ENCODE results near the gene SH2D6. TPM values are rescaled to one million over a fixed set of nuclear protein-coding genes. Genes with fewer than 3 reads are reported as not detected.

SH2D6 gene
- total and polyA plus RNA-seq, 4 donors = 1.0 to 2.1 (median 1.2) TPM; not detected in 1

DNA sequence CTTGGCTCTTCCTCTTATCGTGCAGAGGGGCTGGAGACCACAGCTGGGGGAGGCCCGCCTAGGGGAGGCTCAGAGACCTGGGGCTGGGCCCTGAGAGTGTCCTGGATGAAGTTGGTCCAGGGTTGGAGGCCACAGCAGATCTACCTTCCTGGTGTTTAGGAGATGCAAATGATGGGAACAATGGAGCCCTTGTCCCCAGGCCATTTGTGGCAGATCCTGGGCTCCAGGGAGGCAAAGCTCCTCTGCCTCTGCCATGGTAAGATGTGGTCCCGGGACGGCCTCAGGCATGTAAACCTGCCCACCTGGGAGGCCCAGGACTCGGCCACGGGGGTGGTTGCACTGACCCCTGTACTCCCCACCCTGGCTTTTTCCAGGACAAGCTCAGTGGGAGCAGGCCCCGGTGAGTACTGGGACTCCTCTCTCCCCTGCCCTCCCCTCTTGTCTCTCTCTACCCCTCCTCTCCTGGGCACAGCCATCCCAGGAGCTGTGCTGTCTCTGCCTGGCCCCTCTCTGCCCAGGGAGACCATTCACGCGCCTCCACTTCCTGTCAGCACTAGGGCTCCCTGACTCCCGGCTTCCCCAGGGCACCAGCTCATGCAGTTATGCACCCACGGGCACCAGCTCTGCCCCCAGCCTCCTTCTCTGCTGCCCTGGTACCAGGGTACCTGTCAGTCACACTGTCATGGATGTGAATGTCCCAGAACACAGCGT is 10.9 kb downstream of the SH2D6 start:
- Histone ChIP-seq H3K4me3 (ENCODE audit: low read depth, low read length) (no peak overlapping the region), H3K27me3 (ENCODE audit: control insufficient read depth, insufficient read depth, low read length) (no peaks in the 10 kb centered on the region), H3K36me3 (ENCODE audit: control insufficient read depth, insufficient read depth, low read length) (no peaks in the 10 kb centered on the region), H3K27ac (ENCODE audit: low read depth, low read length) (peak overlapping the region; percentile 93), H3K4me1 (ENCODE audit: control insufficient read depth, insufficient read depth, low read length) (peaks cover 55% of the 10 kb centered on the region), H3K9me3 (ENCODE audit: control insufficient read depth, insufficient read depth, low read length) (no peaks in the 10 kb centered on the region)
- DNase-seq (ENCODE audit: low read depth in 4 of 6, low spot score in 6 of 6) = no peak
- 58% methylated on average over 12 of the region's 12 CpGs for WGBS (ENCODE audit: insufficient coverage)

DNA sequence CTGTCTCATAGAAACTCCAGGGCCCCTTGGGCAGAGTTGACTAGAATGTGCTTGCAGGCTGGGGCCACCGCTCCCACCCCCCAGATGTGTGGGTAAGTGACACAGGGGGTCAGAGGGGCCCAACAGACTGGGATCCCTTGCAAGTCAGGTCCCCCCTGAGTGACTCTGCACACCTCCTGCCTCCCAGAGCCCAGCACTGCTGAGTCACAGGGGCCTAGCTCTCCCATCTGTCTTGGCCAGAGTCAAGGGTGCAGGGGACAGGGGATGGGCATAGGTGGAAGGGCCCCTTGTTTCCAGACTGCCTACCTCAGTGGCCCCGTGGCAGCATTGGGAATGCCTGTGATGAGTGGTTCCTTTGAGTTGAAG is 11.4 kb downstream of the SH2D6 start:
- 66% methylated on average over 2 of the region's 2 CpGs for WGBS (ENCODE audit: insufficient coverage)
- H3K4me1 ChIP-seq (ENCODE audit: control insufficient read depth, insufficient read depth, low read length) = peaks cover 60% of the 10 kb centered on the region

DNA sequence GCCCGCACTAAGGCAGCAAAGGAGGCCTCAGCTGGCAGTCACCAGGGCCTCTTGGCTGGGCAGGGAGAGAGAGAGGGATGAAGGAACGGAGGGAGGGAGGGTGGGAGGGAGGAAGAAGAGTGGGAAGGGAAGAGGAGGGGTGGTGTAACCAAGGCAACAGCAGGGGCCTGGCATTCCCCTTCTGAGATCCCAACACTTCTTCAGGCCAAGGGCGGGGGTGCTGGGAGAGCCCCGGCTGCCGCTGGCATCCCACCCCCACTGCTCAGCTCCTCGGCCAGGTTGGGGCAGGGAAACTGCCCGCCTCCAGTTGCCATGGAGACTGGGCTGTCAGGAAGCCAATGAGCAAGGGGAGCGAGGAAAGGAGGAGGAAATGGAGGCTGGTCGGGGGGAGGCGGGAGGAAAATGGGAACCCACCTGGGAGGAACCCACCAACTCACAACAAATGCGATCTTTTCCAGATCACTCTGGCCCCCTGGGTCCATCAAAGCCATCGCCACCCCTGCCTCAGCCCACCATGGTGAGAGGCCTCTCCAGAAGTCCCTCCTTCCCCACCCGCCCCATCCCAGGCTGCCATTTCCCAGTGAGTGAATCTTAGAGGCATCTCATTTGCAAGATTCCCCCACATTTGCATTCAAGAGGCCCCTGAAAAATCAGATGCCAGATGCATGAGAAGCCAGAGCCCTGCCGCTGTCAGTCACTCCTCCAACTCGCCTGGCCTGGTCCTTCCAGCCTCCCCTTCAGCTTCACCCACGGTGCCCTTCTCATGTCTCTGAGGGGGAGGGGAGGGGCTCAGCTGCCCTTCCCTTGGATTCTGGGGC is 12.4 kb downstream of the SH2D6 start:
- H3K27ac ChIP-seq (ENCODE audit: low read depth, low read length) = peak overlapping the region; percentile 93
- no peaks in the 10 kb centered on the region for H3K27me3 ChIP-seq (ENCODE audit: control insufficient read depth, insufficient read depth, low read length)
- 14% methylated on average over 6 of the region's 16 CpGs for WGBS (ENCODE audit: insufficient coverage)
- no peaks in the 10 kb centered on the region for H3K36me3 ChIP-seq (ENCODE audit: control insufficient read depth, insufficient read depth, low read length)
- no peak overlapping the region for H3K4me3 ChIP-seq (ENCODE audit: low read depth, low read length)
- peaks cover 68% of the 10 kb centered on the region for H3K4me1 ChIP-seq (ENCODE audit: control insufficient read depth, insufficient read depth, low read length)
- peak; percentile 88 to 99 (median 96) for DNase-seq (ENCODE audit: low read depth in 4 of 6, low spot score in 6 of 6)
- no peaks in the 10 kb centered on the region for H3K9me3 ChIP-seq (ENCODE audit: control insufficient read depth, insufficient read depth, low read length)

More for the DNA sequence above, 11.4 kb downstream of the SH2D6 start:
- Histone ChIP-seq H3K9me3 (ENCODE audit: control insufficient read depth, insufficient read depth, low read length) (no peaks in the 10 kb centered on the region), H3K4me3 (ENCODE audit: low read depth, low read length) (no peak overlapping the region), H3K27me3 (ENCODE audit: control insufficient read depth, insufficient read depth, low read length) (no peaks in the 10 kb centered on the region), H3K36me3 (ENCODE audit: control insufficient read depth, insufficient read depth, low read length) (no peaks in the 10 kb centered on the region), H3K27ac (ENCODE audit: low read depth, low read length) (peak overlapping the region; percentile 93)
- no peak for DNase-seq (ENCODE audit: low read depth in 4 of 6, low spot score in 6 of 6)

DNA sequence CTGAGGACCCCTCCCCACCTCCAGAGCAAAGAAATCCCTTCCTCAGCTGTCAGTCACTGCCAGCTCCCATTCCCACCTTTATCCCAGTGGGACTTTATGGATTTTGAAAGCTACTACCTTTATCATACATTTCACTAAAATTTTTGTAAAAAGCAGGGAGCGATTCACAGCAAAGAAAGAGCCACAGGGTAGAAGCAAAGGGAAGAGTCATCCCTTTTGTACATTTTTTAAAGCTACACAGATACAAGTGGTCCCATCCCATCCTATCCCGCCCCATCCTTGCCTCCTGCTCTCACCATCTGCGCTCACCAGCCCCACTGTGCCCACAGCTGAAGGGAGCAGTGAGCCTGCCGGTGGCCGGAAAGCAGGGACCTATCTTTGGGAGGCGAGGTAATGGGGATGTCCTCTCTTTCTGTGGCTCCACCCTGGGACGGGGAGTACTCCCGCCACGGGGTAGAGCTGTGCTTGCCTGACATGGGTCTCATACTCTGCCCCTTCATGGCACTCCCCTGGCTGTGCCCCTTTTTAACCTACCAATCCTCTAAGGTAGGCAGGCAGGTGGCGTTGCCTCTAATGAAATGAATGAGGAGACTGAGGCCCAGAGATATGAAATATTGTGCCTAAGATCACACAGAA is 13.2 kb downstream of the SH2D6 start:
- Histone ChIP-seq H3K4me1 (ENCODE audit: control insufficient read depth, insufficient read depth, low read length) (peaks cover 76% of the 10 kb centered on the region), H3K27ac (ENCODE audit: low read depth, low read length) (peak overlapping the region; percentile 89), H3K27me3 (ENCODE audit: control insufficient read depth, insufficient read depth, low read length) (no peaks in the 10 kb centered on the region), H3K4me3 (ENCODE audit: low read depth, low read length) (no peak overlapping the region), H3K36me3 (ENCODE audit: control insufficient read depth, insufficient read depth, low read length) (no peaks in the 10 kb centered on the region), H3K9me3 (ENCODE audit: control insufficient read depth, insufficient read depth, low read length) (no peaks in the 10 kb centered on the region)
- DNase-seq (ENCODE audit: low read depth in 4 of 6, low spot score in 6 of 6) = peak in 2 of 6 donors; percentile 55 to 62
- WGBS (ENCODE audit: insufficient coverage) = 33% methylated on average over 3 of the region's 10 CpGs

DNA sequence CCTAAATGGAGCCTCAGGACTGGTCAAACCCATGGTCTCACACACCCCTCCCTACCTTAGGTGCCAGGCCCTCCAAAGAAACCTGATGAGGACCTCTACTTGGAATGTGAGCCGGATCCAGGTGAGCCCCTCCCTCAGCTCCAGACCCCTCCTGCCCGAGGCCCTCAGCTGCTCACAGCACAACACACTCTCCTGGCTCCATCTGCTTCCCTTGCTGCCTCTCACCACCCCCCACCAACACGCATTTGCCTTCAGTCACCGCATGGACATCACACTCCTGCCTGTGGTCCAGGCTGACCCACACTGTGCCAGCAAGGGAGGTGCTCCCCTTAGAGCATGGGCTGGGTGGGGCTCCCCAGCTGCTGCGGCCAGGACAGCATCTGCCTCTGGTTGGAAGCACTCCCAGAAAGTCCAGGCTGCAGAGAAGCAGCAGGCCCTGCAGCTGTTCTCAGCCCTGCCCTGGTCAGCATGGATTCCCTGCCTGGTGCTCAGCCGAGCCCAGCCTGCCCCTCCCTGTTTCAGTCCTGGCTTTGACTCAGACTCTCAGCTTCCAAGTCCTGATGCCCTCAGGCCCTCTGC is 15.1 kb downstream of the SH2D6 start:
- Histone ChIP-seq H3K27me3 (ENCODE audit: control insufficient read depth, insufficient read depth, low read length) (no peaks in the 10 kb centered on the region), H3K9me3 (ENCODE audit: control insufficient read depth, insufficient read depth, low read length) (no peaks in the 10 kb centered on the region), H3K27ac (ENCODE audit: low read depth, low read length) (peak overlapping the region; percentile 65), H3K4me1 (ENCODE audit: control insufficient read depth, insufficient read depth, low read length) (peaks cover 92% of the 10 kb centered on the region), H3K36me3 (ENCODE audit: control insufficient read depth, insufficient read depth, low read length) (no peaks in the 10 kb centered on the region), H3K4me3 (ENCODE audit: low read depth, low read length) (no peak overlapping the region)
- WGBS (ENCODE audit: insufficient coverage) = 29% methylated on average over 6 of the region's 6 CpGs
- peak in 2 of 6 donors; percentile 68 to 87 for DNase-seq (ENCODE audit: low read depth in 4 of 6, low spot score in 6 of 6)

DNA sequence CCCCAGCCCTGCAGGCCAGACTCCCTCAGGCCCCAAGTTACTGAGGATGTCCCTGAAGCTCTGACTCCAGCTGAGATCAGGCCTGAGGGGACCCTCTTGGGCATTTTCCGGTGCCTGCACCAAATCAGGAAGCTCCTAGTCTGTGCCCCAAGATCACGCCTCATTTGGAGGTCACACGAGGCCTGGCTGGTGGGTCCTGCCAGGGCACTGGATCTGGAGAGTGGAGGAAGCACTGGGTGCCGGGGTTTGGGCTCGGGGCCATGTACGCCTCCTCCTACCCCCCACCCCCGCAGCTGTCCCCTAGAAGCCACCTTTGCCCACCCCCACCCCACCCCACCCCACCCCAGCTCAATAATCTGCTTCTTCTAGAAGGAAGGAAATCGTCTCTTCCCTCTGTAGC is 16.2 kb downstream of the SH2D6 start:
- Histone ChIP-seq H3K4me3 (ENCODE audit: low read depth, low read length) (no peak overlapping the region), H3K9me3 (ENCODE audit: control insufficient read depth, insufficient read depth, low read length) (no peaks in the 10 kb centered on the region), H3K27ac (ENCODE audit: low read depth, low read length) (no peak overlapping the region), H3K36me3 (ENCODE audit: control insufficient read depth, insufficient read depth, low read length) (no peaks in the 10 kb centered on the region), H3K4me1 (ENCODE audit: control insufficient read depth, insufficient read depth, low read length) (peaks cover 91% of the 10 kb centered on the region), H3K27me3 (ENCODE audit: control insufficient read depth, insufficient read depth, low read length) (no peaks in the 10 kb centered on the region)
- WGBS (ENCODE audit: insufficient coverage) = 83% methylated on average over 1 of the region's 8 CpGs
- no peak for DNase-seq (ENCODE audit: low read depth in 4 of 6, low spot score in 6 of 6)

DNA sequence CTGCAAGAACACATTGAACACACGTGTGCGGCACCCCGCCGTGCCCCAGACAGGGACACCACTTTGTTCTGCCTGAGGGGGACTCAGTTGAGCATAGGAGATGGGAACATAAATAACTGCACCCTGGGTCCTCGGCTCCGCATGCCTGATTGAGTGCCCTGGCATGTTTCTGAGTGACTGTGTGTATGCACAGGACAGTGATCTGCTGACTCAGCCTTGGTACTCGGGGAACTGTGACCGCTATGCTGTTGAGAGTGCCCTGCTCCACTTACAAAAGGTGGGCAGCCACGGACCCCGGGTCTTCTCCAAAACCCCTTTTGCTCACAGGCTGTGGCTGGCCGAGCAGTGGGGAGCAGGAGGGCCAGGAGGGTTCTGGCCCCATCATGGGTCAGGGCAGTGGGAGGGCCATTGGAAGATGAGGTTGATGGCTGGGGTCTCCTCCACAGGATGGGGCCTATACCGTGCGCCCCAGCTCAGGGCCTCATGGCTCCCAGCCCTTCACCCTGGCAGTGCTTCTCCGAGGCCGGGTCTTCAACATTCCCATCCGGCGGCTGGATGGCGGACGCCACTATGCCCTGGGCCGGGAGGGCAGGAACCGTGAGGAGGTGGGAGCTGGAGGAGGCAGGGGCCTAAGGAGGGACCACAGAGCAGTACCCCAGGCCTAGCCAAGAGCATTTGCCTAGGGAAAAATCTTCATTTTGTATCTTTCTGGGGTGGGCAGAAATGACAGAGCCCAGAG is 16.9 kb downstream of the SH2D6 start:
- Histone ChIP-seq H3K4me1 (ENCODE audit: control insufficient read depth, insufficient read depth, low read length) (peaks cover 85% of the 10 kb centered on the region), H3K9me3 (ENCODE audit: control insufficient read depth, insufficient read depth, low read length) (no peaks in the 10 kb centered on the region), H3K27me3 (ENCODE audit: control insufficient read depth, insufficient read depth, low read length) (no peaks in the 10 kb centered on the region), H3K36me3 (ENCODE audit: control insufficient read depth, insufficient read depth, low read length) (no peaks in the 10 kb centered on the region), H3K27ac (ENCODE audit: low read depth, low read length) (no peak overlapping the region), H3K4me3 (ENCODE audit: low read depth, low read length) (no peak overlapping the region)
- peak in 1 of 6 donors; percentile 31 for DNase-seq (ENCODE audit: low read depth in 4 of 6, low spot score in 6 of 6)
- 71% methylated on average over 19 of the region's 21 CpGs for WGBS (ENCODE audit: insufficient coverage)

DNA sequence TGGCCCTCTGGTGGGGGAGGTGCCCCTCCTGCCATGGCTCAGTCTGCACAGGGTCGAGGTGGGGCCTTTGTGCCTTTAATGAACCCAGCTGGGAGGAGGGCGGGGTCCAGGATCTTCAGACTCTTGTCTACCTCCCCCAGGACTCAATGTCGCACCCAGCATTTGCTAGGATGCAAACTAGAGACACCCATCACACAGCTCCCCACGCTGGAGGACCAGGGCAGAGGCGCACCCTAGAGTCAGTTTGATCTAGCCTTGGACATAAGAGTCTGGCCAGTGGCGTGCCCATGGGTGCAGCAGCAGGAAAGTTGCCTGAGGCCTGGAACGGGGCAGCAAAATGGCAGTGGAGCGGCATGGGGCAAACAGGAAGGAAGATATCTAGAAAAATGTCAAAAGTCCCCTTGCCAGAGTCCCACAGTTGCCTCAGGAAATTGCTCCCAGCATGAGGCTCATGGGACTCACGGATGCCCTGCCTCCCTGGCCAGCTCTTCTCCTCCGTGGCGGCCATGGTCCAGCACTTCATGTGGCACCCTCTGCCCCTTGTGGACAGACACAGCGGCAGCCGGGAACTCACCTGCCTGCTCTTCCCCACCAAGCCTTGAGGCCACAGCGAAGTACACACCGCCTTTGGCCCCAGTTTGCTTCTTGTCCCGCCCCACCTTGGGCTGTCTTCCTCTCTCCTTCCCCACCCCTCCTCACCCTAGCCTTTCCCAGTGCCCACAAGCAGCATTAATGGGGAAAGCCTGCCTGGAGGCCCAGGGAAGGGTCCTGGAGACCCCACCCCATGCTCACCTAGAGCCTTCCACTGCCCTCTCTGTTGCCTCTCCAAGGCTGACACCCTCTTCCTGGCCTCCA is 17.7 kb downstream of the SH2D6 start:
- Histone ChIP-seq H3K4me1 (ENCODE audit: control insufficient read depth, insufficient read depth, low read length) (peaks cover 76% of the 10 kb centered on the region), H3K9me3 (ENCODE audit: control insufficient read depth, insufficient read depth, low read length) (no peaks in the 10 kb centered on the region), H3K27me3 (ENCODE audit: control insufficient read depth, insufficient read depth, low read length) (no peaks in the 10 kb centered on the region), H3K4me3 (ENCODE audit: low read depth, low read length) (no peak overlapping the region), H3K36me3 (ENCODE audit: control insufficient read depth, insufficient read depth, low read length) (no peaks in the 10 kb centered on the region), H3K27ac (ENCODE audit: low read depth, low read length) (no peak overlapping the region)
- no peak for DNase-seq (ENCODE audit: low read depth in 4 of 6, low spot score in 6 of 6)
- WGBS (ENCODE audit: insufficient coverage) = 86% methylated on average over 16 of the region's 16 CpGs

All from spinal cord (tissue), 10 donors.